GM19452 (cell line): ENCODE data around the gene SUGCT.

Experiments
- ATAC-seq: cut with Tn5 transposase; IDR thresholded peaks from one replicate; pipeline ENCODE4 v1.9.1; 2021; ENCODE audit not compliant: unreplicated experiment

SUGCT gene

GRCh38 chr7:40706829-40707228 lies 572.0 kb downstream of the SUGCT start:
- ATAC-seq = no peak

GRCh38 chr7:40709062-40709964 lies 574.5 kb downstream of the SUGCT start:
- no peak for ATAC-seq

- no peak for ATAC-seq
Measured at GRCh38 chr7:40711706-40712105, 576.9 kb downstream of the SUGCT start.

- ATAC-seq = no peak
Measured at GRCh38 chr7:40714363-40715052, 579.7 kb downstream of the SUGCT start.

GRCh38 chr7:40715053-40715430 lies 580.2 kb downstream of the SUGCT start:
- no peak for ATAC-seq

GRCh38 chr7:40716052-40716451 lies 581.2 kb downstream of the SUGCT start:
- ATAC-seq = no peak

GRCh38 chr7:40717242-40717641 lies 582.4 kb downstream of the SUGCT start:
- ATAC-seq = peak; percentile 72

GRCh38 chr7:40720416-40720815 lies 585.6 kb downstream of the SUGCT start:
- no peak for ATAC-seq

- ATAC-seq = no peak
Measured at GRCh38 chr7:40721342-40721949, 586.6 kb downstream of the SUGCT start.

- ATAC-seq = no peak
Measured at GRCh38 chr7:40722242-40722641, 587.4 kb downstream of the SUGCT start.

- no peak for ATAC-seq
Measured at GRCh38 chr7:40723829-40724228, 589.0 kb downstream of the SUGCT start.

- ATAC-seq = no peak
Measured at GRCh38 chr7:40726559-40726958, 591.8 kb downstream of the SUGCT start.

GRCh38 chr7:40733114-40733513 lies 598.3 kb downstream of the SUGCT start:
- ATAC-seq = no peak

GRCh38 chr7:40733578-40733977 lies 598.8 kb downstream of the SUGCT start:
- no peak for ATAC-seq

GRCh38 chr7:40739257-40739656 lies 604.5 kb downstream of the SUGCT start:
- no peak for ATAC-seq

- ATAC-seq = no peak
Measured at GRCh38 chr7:40742270-40742669, 607.5 kb downstream of the SUGCT start.

- no peak for ATAC-seq
Measured at GRCh38 chr7:40746841-40747556, 612.2 kb downstream of the SUGCT start.

- no peak for ATAC-seq
Measured at GRCh38 chr7:40747856-40748255, 613.1 kb downstream of the SUGCT start.

GRCh38 chr7:40749877-40750276 lies 615.1 kb downstream of the SUGCT start:
- no peak for ATAC-seq

GRCh38 chr7:40753455-40753854 lies 618.6 kb downstream of the SUGCT start:
- no peak for ATAC-seq

GRCh38 chr7:40755438-40755837 lies 620.6 kb downstream of the SUGCT start:
- ATAC-seq = no peak
